HL-60 (cell line): ENCODE measurements around the gene CRABP1.

Source experiments
- TF ChIP-seq, protein P1 (sequence below): IDR thresholded peaks from one replicate; pipeline ENCODE4 v1.5.1; 2011; ENCODE audit warnings: low read length, control low read depth, inconsistent platforms; ENCODE audit not compliant: insufficient read depth
- TF ChIP-seq, protein P2 (sequence below): IDR thresholded peaks from 2 replicates; pipeline ENCODE4 v1.6.1; 2012; ENCODE audit warnings: low read depth; ENCODE audit not compliant: insufficient replicate concordance

DNA sequence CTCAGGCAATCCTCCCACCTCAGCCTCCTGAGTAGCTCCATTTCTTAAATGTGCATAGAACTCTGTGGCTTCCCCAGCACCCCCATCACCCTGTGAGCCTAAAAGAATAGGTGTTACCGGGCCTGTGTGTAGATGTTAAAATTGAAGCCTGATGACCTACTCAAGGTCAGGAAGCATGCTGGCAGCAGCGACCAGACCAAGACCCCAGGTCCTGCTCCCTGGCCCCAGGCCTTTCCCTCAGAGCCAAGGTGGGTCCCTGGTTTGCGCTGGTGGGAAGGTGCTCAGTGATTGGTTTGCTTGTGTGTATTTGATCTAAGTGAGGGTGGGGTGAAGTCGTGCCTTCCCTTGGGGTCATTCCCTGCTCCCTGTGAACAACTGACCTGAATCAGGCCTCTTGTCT is 18.4 kb upstream of the CRABP1 start:
- TF ChIP-seq, protein P1, sequence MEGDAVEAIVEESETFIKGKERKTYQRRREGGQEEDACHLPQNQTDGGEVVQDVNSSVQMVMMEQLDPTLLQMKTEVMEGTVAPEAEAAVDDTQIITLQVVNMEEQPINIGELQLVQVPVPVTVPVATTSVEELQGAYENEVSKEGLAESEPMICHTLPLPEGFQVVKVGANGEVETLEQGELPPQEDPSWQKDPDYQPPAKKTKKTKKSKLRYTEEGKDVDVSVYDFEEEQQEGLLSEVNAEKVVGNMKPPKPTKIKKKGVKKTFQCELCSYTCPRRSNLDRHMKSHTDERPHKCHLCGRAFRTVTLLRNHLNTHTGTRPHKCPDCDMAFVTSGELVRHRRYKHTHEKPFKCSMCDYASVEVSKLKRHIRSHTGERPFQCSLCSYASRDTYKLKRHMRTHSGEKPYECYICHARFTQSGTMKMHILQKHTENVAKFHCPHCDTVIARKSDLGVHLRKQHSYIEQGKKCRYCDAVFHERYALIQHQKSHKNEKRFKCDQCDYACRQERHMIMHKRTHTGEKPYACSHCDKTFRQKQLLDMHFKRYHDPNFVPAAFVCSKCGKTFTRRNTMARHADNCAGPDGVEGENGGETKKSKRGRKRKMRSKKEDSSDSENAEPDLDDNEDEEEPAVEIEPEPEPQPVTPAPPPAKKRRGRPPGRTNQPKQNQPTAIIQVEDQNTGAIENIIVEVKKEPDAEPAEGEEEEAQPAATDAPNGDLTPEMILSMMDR, result no peak
- TF ChIP-seq, protein P2, sequence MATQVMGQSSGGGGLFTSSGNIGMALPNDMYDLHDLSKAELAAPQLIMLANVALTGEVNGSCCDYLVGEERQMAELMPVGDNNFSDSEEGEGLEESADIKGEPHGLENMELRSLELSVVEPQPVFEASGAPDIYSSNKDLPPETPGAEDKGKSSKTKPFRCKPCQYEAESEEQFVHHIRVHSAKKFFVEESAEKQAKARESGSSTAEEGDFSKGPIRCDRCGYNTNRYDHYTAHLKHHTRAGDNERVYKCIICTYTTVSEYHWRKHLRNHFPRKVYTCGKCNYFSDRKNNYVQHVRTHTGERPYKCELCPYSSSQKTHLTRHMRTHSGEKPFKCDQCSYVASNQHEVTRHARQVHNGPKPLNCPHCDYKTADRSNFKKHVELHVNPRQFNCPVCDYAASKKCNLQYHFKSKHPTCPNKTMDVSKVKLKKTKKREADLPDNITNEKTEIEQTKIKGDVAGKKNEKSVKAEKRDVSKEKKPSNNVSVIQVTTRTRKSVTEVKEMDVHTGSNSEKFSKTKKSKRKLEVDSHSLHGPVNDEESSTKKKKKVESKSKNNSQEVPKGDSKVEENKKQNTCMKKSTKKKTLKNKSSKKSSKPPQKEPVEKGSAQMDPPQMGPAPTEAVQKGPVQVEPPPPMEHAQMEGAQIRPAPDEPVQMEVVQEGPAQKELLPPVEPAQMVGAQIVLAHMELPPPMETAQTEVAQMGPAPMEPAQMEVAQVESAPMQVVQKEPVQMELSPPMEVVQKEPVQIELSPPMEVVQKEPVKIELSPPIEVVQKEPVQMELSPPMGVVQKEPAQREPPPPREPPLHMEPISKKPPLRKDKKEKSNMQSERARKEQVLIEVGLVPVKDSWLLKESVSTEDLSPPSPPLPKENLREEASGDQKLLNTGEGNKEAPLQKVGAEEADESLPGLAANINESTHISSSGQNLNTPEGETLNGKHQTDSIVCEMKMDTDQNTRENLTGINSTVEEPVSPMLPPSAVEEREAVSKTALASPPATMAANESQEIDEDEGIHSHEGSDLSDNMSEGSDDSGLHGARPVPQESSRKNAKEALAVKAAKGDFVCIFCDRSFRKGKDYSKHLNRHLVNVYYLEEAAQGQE, result no peak
